Activated effector memory CD4-positive, alpha-beta T cell treated with Interleukin-2 at 50 U/mL for 16 hours (primary cell): ENCODE measurements around the gene RNF121.

Experiments used
- DNase-seq: peaks from one replicate; pipeline ENCODE4 v3.0.0-alpha.2; 2020

RNF121 gene

GRCh38 chr11:71991494-71991893, 62.6 kb downstream of the RNF121 start:
- DNase-seq, result no peak

GRCh38 chr11:71992136-71992730, 63.4 kb downstream of the RNF121 start:
- no peak for DNase-seq

- no peak for DNase-seq
Observed at GRCh38 chr11:71994786-71995185, 65.9 kb downstream of the RNF121 start.

GRCh38 chr11:71995726-71996291, 67.0 kb downstream of the RNF121 start:
- DNase-seq, result no peak

- no peak for DNase-seq
Observed at GRCh38 chr11:71996517-71996916, 67.7 kb downstream of the RNF121 start.

- DNase-seq, result no peak
Observed at GRCh38 chr11:71996946-71997345, 68.1 kb downstream of the RNF121 start.

GRCh38 chr11:71997594-71997993, 68.7 kb downstream of the RNF121 start:
- no peak for DNase-seq

- no peak for DNase-seq
Observed at GRCh38 chr11:71998061-71998460, 69.2 kb downstream of the RNF121 start.

GRCh38 chr11:71998649-71999310, 69.9 kb downstream of the RNF121 start, which contains the start of gene IL18BP:
TSS of gene IL18BP (plus strand) at chr11:71998909. CDS start at chr11:71999985, 1,076 bp downstream.
- DNase-seq, result peak; percentile 25

- no peak for DNase-seq
Observed at GRCh38 chr11:71999362-71999761, 70.5 kb downstream of the RNF121 start.

- no peak for DNase-seq
Observed at GRCh38 chr11:71999798-72000197, 71.0 kb downstream of the RNF121 start.

- DNase-seq, result no peak
Observed at GRCh38 chr11:72000202-72000867, 71.5 kb downstream of the RNF121 start.

GRCh38 chr11:72001285-72001684, 72.4 kb downstream of the RNF121 start:
- no peak for DNase-seq

GRCh38 chr11:72001834-72002591, 73.2 kb downstream of the RNF121 start:
- DNase-seq, result no peak

- DNase-seq, result no peak
Observed at GRCh38 chr11:72002841-72003775, 74.3 kb downstream of the RNF121 start.

- no peak for DNase-seq
Observed at GRCh38 chr11:72003776-72004171, 74.9 kb downstream of the RNF121 start.

GRCh38 chr11:72004515-72005346, 75.9 kb downstream of the RNF121 start:
- no peak for DNase-seq

- DNase-seq, result no peak
Observed at GRCh38 chr11:72005347-72006260, 76.8 kb downstream of the RNF121 start.

- DNase-seq, result no peak
Observed at GRCh38 chr11:72006309-72007088, 77.7 kb downstream of the RNF121 start.
